ENCODE measurements around the gene NKD1.

DNA sequence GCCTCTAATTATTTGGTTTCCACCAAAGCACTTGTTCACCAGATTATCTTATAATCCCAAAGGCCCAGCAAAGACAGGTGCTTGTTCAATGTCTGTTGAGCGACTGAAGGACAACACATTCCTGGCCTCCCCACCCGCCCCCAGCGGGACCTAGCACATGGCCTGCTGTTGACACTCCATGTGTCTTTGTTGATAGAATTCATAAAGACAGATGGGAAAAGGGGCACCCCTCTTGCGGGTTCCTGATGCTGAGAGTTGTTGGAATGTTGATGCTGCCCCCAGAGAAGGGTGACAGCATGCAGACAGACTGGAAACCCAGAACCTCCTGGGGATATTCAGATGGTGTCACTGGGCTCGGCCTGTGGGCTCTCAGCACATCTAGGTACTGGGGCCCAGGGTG lies 96.0 kb downstream of the NKD1 start:
- TF ChIP-seq CTCF (IDR thresholded peaks at IDR 0.05) (no peak), POLR2A (IDR thresholded peaks at IDR 0.05) (no peak)

Measured in adrenal gland (tissue), 5 donors.